Mesendoderm (in vitro differentiated cells): ENCODE measurements around the gene TOMM20L. TPM values are rescaled to one million over a fixed set of nuclear protein-coding genes. Genes with fewer than 3 reads are reported as not detected.
"Not testable (repeated sequence)": the region's sequence is repeated elsewhere in the genome, so short reads cannot be mapped to it uniquely, and the experiment has no call there.

Experiments
- DNase-seq: peaks from one replicate; pipeline ENCODE4 v3.0.0; 2013
- H2AK5ac ChIP-seq: 2 replicates; pipeline ENCODE4 v1.6.1; 2013; ENCODE audit warnings: low read length, inconsistent platforms
- H2BK120ac ChIP-seq: 2 replicates; pipeline ENCODE4 v1.6.1; 2013; ENCODE audit warnings: low read depth, mild to moderate bottlenecking, low read length, moderate library complexity, mixed read lengths
- H2BK15ac ChIP-seq: replicated peaks from 2 replicates; pipeline ENCODE4 v1.6.1; 2013; ENCODE audit warnings: low read depth, mild to moderate bottlenecking, moderate library complexity
- H2BK5ac ChIP-seq: 2 replicates; pipeline ENCODE4 v1.6.1; 2013; ENCODE audit warnings: low read length, inconsistent platforms
- H3K18ac ChIP-seq: 2 replicates; pipeline ENCODE4 v1.6.1; 2013; ENCODE audit warnings: mild to moderate bottlenecking, low read length, mixed read lengths
- H3K23ac ChIP-seq: one replicate; pipeline ENCODE4 v1.6.1; 2013; ENCODE audit warnings: low read length
- H3K27ac ChIP-seq: 2 replicates; pipeline ENCODE4 v1.5.1; 2013; ENCODE audit warnings: low read depth, mild to moderate bottlenecking, inconsistent platforms, low read length, moderate library complexity
- H3K27me3 ChIP-seq: 2 replicates; pipeline ENCODE4 v1.6.1; 2013; ENCODE audit warnings: low read length, control low read depth, mild to moderate bottlenecking, inconsistent platforms; ENCODE audit not compliant: insufficient read depth, poor library complexity
- H3K36me3 ChIP-seq: 2 replicates; pipeline ENCODE4 v1.6.1; 2013; ENCODE audit warnings: low read length, inconsistent platforms; ENCODE audit not compliant: control insufficient read depth, insufficient read depth
- H3K4ac ChIP-seq: one replicate; pipeline ENCODE4 v1.6.1; 2013; ENCODE audit warnings: low read depth, mild to moderate bottlenecking, low read length, moderate library complexity
- H3K4me1 ChIP-seq: 2 replicates; pipeline ENCODE4 v1.6.1; 2013; ENCODE audit warnings: low read depth, low read length, inconsistent platforms; ENCODE audit not compliant: control insufficient read depth
- H3K4me2 ChIP-seq: 2 replicates; pipeline ENCODE4 v1.6.1; 2013; ENCODE audit warnings: low read length
- H3K4me3 ChIP-seq: 2 replicates; pipeline ENCODE4 v1.5.1; 2013; ENCODE audit warnings: mild to moderate bottlenecking, low read length
- H3K56ac ChIP-seq: one replicate; pipeline ENCODE4 v1.6.1; 2013; ENCODE audit warnings: low read length
- H3K79me1 ChIP-seq: 2 replicates; pipeline ENCODE4 v1.6.1; 2013; ENCODE audit warnings: low read length, inconsistent platforms
- H3K79me2 ChIP-seq: 2 replicates; pipeline ENCODE4 v1.6.1; 2013; ENCODE audit warnings: mild to moderate bottlenecking, low read length; ENCODE audit not compliant: control insufficient read depth, insufficient read depth
- H3K9ac ChIP-seq: 2 replicates; pipeline ENCODE4 v1.6.1; 2013; ENCODE audit warnings: low read length, inconsistent platforms
- H4K5ac ChIP-seq: one replicate; pipeline ENCODE4 v1.6.1; 2013; ENCODE audit warnings: low read length
- H4K8ac ChIP-seq: one replicate; pipeline ENCODE4 v1.6.1; 2013; ENCODE audit warnings: low read depth, mild to moderate bottlenecking, control low read depth, low read length, moderate library complexity
- WGBS: extraction: QIAGEN DNeasy Blood & Tissue Kit; methylation state at CpG from one replicate; pipeline ENCODE4 v1.1.7; 2013; ENCODE audit warnings: low lambda C conversion rate, missing lambda C conversion rate; ENCODE audit not compliant: insufficient coverage; ENCODE audit errors: extremely low coverage; 5-methylcytosine and 5-hydroxymethylcytosine counted together
- polyA plus RNA-seq, 2 experiments: library from polyadenylated mRNA; stranded (reverse); fragments of 200-250 nt; gene quantifications; one replicate each; pipeline ENCODE4 v1.2.3, GENCODE V29; 2013

TOMM20L gene
- 0.07 TPM for polyA plus RNA-seq (2013, experiment 1 of 2)
- 0.10 TPM for polyA plus RNA-seq (2013, experiment 2 of 2)

DNA sequence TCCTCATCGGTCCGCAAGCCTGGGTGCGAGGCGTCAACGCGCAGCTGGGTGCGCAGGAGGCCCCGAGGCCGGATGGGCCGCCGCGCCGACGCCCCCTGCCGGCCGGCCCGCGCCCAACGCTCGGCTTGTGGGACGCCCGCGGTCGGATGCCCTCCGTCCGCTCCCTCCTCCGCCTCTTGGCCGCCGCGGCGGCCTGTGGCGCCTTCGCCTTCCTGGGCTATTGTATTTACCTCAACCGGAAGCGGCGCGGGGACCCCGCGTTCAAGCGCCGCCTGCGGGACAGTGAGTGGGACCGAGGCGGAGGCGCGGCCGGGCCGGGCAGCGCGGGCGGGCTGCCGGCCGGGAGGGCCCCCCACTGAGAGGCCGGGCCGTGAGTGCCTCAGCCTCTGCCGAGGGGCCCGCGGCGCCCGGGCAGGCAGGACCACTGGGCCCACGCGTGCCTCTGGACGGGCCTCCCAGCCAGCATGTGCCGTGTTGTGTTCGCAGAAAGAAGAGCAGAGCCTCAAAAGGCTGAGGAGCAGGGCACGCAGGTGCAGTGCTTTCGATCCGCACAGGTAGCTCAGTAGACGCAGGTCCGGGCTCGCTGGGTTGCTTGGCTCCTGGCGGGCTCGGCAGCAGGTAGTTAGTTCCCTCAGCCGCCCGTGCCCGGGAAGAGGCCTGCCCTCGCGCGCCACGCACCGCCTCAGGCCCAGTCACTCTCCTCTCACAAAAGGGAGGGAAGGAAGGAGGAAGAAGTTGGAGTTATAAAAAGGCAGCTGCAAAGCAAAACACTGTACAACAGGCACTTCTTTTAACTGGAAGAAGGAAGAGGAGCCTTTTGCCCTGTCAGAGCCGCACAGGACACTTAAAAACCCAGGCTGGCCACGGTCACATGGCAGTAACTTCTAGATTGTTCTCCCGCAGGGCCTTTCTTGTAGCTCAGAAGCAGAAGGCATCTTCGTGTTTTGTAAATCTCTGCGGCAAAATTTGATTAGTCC, at the start of gene TOMM20L:
TSS of gene TOMM20L (plus strand) at position 119 of the 977 bp plus-strand sequence. CDS start at position 147, 28 bp downstream.
- Histone ChIP-seq H3K23ac (no peak within 1 kb of the TSS), H3K4ac (peak within 1 kb of the TSS; percentile 50), H4K5ac (no peak within 1 kb of the TSS), H2BK5ac (no peak within 1 kb of the TSS), H3K79me2 (no peaks in the 10 kb centered on the region), H3K27ac (no peak within 1 kb of the TSS), H3K79me1 (no peaks in the 10 kb centered on the region), H3K27me3 (no peaks in the 10 kb centered on the region), H4K8ac (no peak within 1 kb of the TSS), H3K9ac (peak within 1 kb of the TSS; percentile 83), H2AK5ac (no peak within 1 kb of the TSS), H2BK15ac (no peak within 1 kb of the TSS), H2BK120ac (no peak within 1 kb of the TSS), H3K56ac (peak within 1 kb of the TSS; percentile 95), H3K36me3 (no peaks in the 10 kb centered on the region), H3K18ac (peak within 1 kb of the TSS; percentile 55), H3K4me2 (peak within 1 kb of the TSS; percentile 97), H3K4me1 (peaks cover 2% of the 10 kb centered on the region), H3K4me3 (peak within 1 kb of the TSS; percentile 65)
- WGBS: no CpG with 5 or more reads among the region's 86 CpGs
- DNase-seq: peak; percentile 91

DNA sequence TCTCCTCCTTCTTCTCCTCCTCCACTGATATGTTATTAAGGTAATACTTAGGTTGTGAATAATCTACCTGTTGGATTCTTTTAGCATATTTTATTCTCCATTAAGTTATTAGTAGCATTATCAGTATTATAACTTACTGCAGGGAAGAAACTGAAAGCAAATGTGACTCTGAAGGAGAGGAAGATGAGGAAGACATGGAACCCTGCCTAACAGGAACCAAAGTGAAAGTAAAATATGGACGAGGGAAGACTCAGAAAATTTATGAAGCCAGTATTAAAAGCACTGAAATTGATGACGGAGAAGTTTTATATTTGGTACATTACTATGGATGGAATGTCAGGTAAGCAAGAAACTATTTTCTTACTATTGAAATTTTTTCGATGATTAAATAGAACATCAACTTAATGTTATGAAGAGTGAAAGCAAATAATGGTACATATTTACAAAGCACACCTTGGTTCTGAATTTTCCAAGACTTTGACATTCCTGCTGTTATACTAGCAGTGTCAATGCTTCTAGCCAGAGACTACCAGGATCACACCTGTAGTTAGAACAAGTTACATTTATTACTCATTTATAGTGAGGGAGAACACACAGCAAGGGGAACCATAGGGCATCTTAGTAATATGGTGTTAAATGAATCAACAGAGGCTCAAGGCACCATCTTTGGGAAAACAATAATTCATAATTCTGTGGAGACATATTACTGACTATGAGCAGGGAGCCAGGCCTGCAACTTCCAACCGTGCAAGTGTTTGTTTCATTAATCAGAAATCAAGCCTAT, 42.0 kb upstream of the TOMM20L start:
- no peak overlapping the region for H3K4me3 ChIP-seq
- no peak overlapping the region for H2BK120ac ChIP-seq
- no peak overlapping the region for H3K18ac ChIP-seq
- H3K4ac ChIP-seq: no peak overlapping the region
- no peak overlapping the region for H3K9ac ChIP-seq
- H3K4me2 ChIP-seq: no peak overlapping the region
- H2BK5ac ChIP-seq: no peak overlapping the region
- no peak overlapping the region for H2AK5ac ChIP-seq
- H3K27me3 ChIP-seq: no peaks in the 10 kb centered on the region
- no peak for DNase-seq
- no peak overlapping the region for H4K5ac ChIP-seq
- no peak overlapping the region for H3K27ac ChIP-seq
- no peaks in the 10 kb centered on the region for H3K79me1 ChIP-seq
- H3K36me3 ChIP-seq: no peaks in the 10 kb centered on the region
- H3K56ac ChIP-seq: no peak overlapping the region
- WGBS: 100% methylated on average over 1 of the region's 4 CpGs
- no peaks in the 10 kb centered on the region for H3K4me1 ChIP-seq
- H4K8ac ChIP-seq: no peak overlapping the region
- H3K23ac ChIP-seq: no peak overlapping the region
- H3K79me2 ChIP-seq: no peaks in the 10 kb centered on the region
- H2BK15ac ChIP-seq: no peak overlapping the region

DNA sequence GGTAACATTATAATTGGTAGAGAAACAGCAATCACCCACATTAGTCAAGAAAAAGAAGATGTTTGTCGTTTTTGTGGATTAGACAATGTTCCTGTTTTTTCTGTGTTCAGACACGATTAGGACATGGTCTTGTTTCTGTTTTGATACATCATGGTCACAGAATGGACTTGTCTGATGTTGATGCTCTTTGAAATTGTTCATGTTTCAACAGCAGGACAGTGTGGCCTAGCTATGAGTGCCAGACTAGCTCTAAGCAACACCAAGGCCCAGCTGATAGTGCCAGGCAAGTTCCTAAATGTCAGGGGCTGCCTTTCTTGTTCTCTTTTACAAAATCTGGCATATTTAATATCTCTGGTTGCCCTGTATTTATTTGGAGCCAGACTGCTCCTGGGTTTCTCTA, 40.9 kb upstream of the TOMM20L start:
- no peak overlapping the region for H2BK15ac ChIP-seq
- no peak overlapping the region for H3K18ac ChIP-seq
- H3K4me3 ChIP-seq: no peak overlapping the region
- no peaks in the 10 kb centered on the region for H3K27me3 ChIP-seq
- H3K79me1 ChIP-seq: no peaks in the 10 kb centered on the region
- H3K9ac ChIP-seq: no peak overlapping the region
- H3K27ac ChIP-seq: no peak overlapping the region
- no peak for DNase-seq
- H2BK5ac ChIP-seq: no peak overlapping the region
- no peak overlapping the region for H3K23ac ChIP-seq
- H3K36me3 ChIP-seq: no peaks in the 10 kb centered on the region
- no peak overlapping the region for H2AK5ac ChIP-seq
- H4K5ac ChIP-seq: no peak overlapping the region
- H3K79me2 ChIP-seq: no peaks in the 10 kb centered on the region
- H3K56ac ChIP-seq: no peak overlapping the region
- no CpG with 5 or more reads among the region's 2 CpGs for WGBS
- H3K4me1 ChIP-seq: no peaks in the 10 kb centered on the region
- no peak overlapping the region for H2BK120ac ChIP-seq
- no peak overlapping the region for H3K4ac ChIP-seq
- H3K4me2 ChIP-seq: no peak overlapping the region
- no peak overlapping the region for H4K8ac ChIP-seq

DNA sequence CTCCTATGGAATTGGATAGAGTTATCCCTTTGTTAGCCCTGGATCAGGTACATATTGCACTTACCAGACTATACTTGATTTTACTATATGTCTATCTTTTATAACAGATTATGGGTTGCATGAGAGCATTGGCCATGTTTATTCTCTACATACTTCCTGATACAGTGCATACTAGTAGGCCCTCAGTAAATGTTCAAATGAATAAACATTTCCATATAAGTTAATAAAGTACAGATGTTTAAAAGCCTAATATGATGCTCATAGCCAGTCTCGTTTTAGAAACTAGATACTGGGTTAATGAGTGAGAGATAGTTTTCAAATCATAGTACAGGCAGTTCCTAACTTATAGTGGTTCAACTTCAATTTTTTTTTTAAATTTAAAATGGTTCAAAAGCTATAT, 39.5 kb upstream of the TOMM20L start:
- Histone ChIP-seq H3K4ac (no peak overlapping the region), H2BK120ac (no peak overlapping the region), H4K8ac (no peak overlapping the region), H3K18ac (no peak overlapping the region), H3K4me3 (no peak overlapping the region), H3K4me2 (no peak overlapping the region), H3K36me3 (no peaks in the 10 kb centered on the region), H2BK15ac (no peak overlapping the region), H3K56ac (no peak overlapping the region), H2BK5ac (no peak overlapping the region), H3K23ac (no peak overlapping the region), H3K79me1 (no peaks in the 10 kb centered on the region), H3K4me1 (no peaks in the 10 kb centered on the region), H4K5ac (no peak overlapping the region), H3K27me3 (no peaks in the 10 kb centered on the region), H3K27ac (no peak overlapping the region), H3K9ac (no peak overlapping the region), H3K79me2 (no peaks in the 10 kb centered on the region), H2AK5ac (no peak overlapping the region)
- no CpG with 5 or more reads among the region's 1 CpG for WGBS
- no peak for DNase-seq

DNA sequence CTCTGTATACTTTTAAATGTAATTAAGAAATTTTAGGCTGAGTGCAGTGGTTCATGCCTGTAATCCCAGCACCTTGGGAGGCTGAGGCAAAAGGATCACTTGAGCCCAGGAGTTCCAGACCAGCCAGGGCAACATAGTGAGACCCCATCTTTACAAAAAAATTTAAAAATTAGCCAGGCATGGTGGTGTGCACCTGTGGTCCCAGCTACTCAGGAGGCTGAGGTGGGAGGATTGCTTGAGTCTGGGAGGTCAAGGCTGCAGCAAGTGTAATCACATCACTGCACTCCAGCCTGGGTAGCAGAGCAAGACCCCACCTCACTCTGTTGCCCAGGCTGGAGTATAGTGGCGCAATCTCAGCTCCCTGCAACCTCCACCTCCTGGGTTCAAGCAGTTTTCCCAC, 33.5 kb upstream of the TOMM20L start:
- not testable (repeated sequence) for H3K18ac ChIP-seq, H3K27ac ChIP-seq, H2BK120ac ChIP-seq, H4K8ac ChIP-seq, H2BK15ac ChIP-seq, H3K79me2 ChIP-seq, DNase-seq, H3K79me1 ChIP-seq, H3K4me2 ChIP-seq, H3K9ac ChIP-seq, H2BK5ac ChIP-seq, H3K4ac ChIP-seq, H3K23ac ChIP-seq, H3K4me3 ChIP-seq, H3K36me3 ChIP-seq, H3K4me1 ChIP-seq, H3K56ac ChIP-seq, H3K27me3 ChIP-seq, H2AK5ac ChIP-seq, H4K5ac ChIP-seq
- no CpG with 5 or more reads among the region's 1 CpG for WGBS
